HG03439 (cell line): ENCODE results near the gene RPLP2.

Experiments
- ATAC-seq: cut with Tn5 transposase; IDR thresholded peaks from one replicate; pipeline ENCODE4 v1.9.1; 2021; ENCODE audit warnings: mild to moderate bottlenecking, moderate library complexity; ENCODE audit not compliant: unreplicated experiment

Gene RPLP2

GRCh38 chr11:833114-833791 lies 23.5 kb downstream of the RPLP2 start:
- ATAC-seq, result peak; percentile 6

GRCh38 chr11:833849-834311 lies 24.1 kb downstream of the RPLP2 start:
- no peak for ATAC-seq

- no peak for ATAC-seq
Measured at GRCh38 chr11:834371-835316, 24.9 kb downstream of the RPLP2 start.

- ATAC-seq, result no peak
Measured at GRCh38 chr11:836274-836673, 26.5 kb downstream of the RPLP2 start.

GRCh38 chr11:836700-837099 lies 26.9 kb downstream of the RPLP2 start:
- ATAC-seq, result no peak

- no peak for ATAC-seq
Measured at GRCh38 chr11:837189-837989, 27.6 kb downstream of the RPLP2 start.

GRCh38 chr11:837990-838307 lies 28.2 kb downstream of the RPLP2 start:
- no peak for ATAC-seq

GRCh38 chr11:838441-839279 lies 28.9 kb downstream of the RPLP2 start:
- ATAC-seq, result no peak

GRCh38 chr11:839280-839623 lies 29.5 kb downstream of the RPLP2 start:
- ATAC-seq, result no peak

GRCh38 chr11:839875-840617 lies 30.3 kb downstream of the RPLP2 start:
- ATAC-seq, result no peak

- no peak for ATAC-seq
Measured at GRCh38 chr11:841981-842369, 32.2 kb downstream of the RPLP2 start.

- ATAC-seq, result peak; percentile 65
Measured at GRCh38 chr11:842370-843002, 32.7 kb downstream of the RPLP2 start, which contains the start of the genes POLR2L and TSPAN4. POLR2L (minus strand) TSS chr11:842529; CDS start chr11:842508, 21 bp downstream. TSPAN4 (plus strand) TSS chr11:842852; CDS start chr11:850305, 7,453 bp downstream.

GRCh38 chr11:843086-843734 lies 33.4 kb downstream of the RPLP2 start:
- no peak for ATAC-seq

- ATAC-seq, result no peak
Measured at GRCh38 chr11:843818-844692, 34.3 kb downstream of the RPLP2 start.

GRCh38 chr11:844693-845644 lies 35.2 kb downstream of the RPLP2 start:
- ATAC-seq, result no peak

GRCh38 chr11:845872-846495 lies 36.2 kb downstream of the RPLP2 start:
- no peak for ATAC-seq
